Measurements from ENCODE around the gene KANSL2. TPM values are rescaled to one million over a fixed set of nuclear protein-coding genes. Genes with fewer than 3 reads are reported as not detected.
A peak's percentile ranks its signal among the peaks of the same experiment; 100 is the strongest.

The KANSL2 gene
- total and polyA plus RNA-seq, 9 of the 15 experiments (the other 6 are each of a cell fraction or from before 2014, with no cell fraction given): 41.1 to 89.8 (median 55.4) TPM

- TF ChIP-seq MGA (IDR thresholded peaks at IDR 0.05): peak; percentile 57
- peak; percentile 79; the same call in 1 of the 2 replicates for TF ChIP-seq ZNF592 (IDR thresholded peaks at IDR 0.05)
- no peak for TF ChIP-seq HNRNPLL (IDR thresholded peaks at IDR 0.05; ENCODE audit: low read depth, low read length, poor library complexity, severe bottlenecking)
- TF ChIP-seq CTBP1 (IDR thresholded peaks at IDR 0.05; ENCODE audit: borderline replicate concordance): peak; percentile 46; the same call in 1 of the 2 replicates
- TF ChIP-seq SPI1 (IDR thresholded peaks at IDR 0.05; ENCODE audit: borderline replicate concordance, low read depth, low read length): no peak
- peak; percentile 31; the same call in 1 of the 2 replicates for TF ChIP-seq KLF16 (IDR thresholded peaks at IDR 0.05)
- TF ChIP-seq ZNF12 (CRISPR knock-in tag; IDR thresholded peaks at IDR 0.05): no peak
- peak; percentile 81; the same call in 1 of the 2 replicates for TF ChIP-seq ARID3A (IDR thresholded peaks at IDR 0.05; ENCODE audit: borderline replicate concordance, low read depth, low read length)
- TF ChIP-seq PREB (CRISPR knock-in tag; IDR thresholded peaks at IDR 0.05): no peak
These were observed 11.5 kb upstream of the KANSL2 start (continued) for GRCh38 chr12:48693572-48693971.

All from K562 (cell line).